ENCODE data around the gene DOCK1.

The DOCK1 gene

GRCh38 chr10:127216274-127216673, 311.0 kb downstream of the DOCK1 start:
- Histone ChIP-seq H3K9me3 (ENCODE audit: insufficient read depth, low read length, severe bottlenecking) (no peaks in the 10 kb centered on the region), H3K4me3 (ENCODE audit: low read depth in 1 of 2, low read length in 2 of 2) (no peak overlapping the region), H3K9ac (ENCODE audit: low read depth, low read length) (no peak overlapping the region), H3K4me2 (ENCODE audit: insufficient read depth, low read length) (no peak overlapping the region), H4K20me1 (ENCODE audit: insufficient read depth, low read length) (no peaks in the 10 kb centered on the region), H3K4me1 (ENCODE audit: insufficient read depth, low read length) (no peaks in the 10 kb centered on the region), H3K36me3 (ENCODE audit: insufficient read depth, low read length) (no peaks in the 10 kb centered on the region), H3K27me3 (ENCODE audit: insufficient read depth, low read length, poor library complexity) (no peaks in the 10 kb centered on the region), H3K27ac (ENCODE audit: low read length) (no peak overlapping the region), H3K79me2 (ENCODE audit: insufficient read depth, low read length) (no peaks in the 10 kb centered on the region), H2AFZ (ENCODE audit: low read depth, low read length) (no peak overlapping the region)
- TF ChIP-seq, protein P1, sequence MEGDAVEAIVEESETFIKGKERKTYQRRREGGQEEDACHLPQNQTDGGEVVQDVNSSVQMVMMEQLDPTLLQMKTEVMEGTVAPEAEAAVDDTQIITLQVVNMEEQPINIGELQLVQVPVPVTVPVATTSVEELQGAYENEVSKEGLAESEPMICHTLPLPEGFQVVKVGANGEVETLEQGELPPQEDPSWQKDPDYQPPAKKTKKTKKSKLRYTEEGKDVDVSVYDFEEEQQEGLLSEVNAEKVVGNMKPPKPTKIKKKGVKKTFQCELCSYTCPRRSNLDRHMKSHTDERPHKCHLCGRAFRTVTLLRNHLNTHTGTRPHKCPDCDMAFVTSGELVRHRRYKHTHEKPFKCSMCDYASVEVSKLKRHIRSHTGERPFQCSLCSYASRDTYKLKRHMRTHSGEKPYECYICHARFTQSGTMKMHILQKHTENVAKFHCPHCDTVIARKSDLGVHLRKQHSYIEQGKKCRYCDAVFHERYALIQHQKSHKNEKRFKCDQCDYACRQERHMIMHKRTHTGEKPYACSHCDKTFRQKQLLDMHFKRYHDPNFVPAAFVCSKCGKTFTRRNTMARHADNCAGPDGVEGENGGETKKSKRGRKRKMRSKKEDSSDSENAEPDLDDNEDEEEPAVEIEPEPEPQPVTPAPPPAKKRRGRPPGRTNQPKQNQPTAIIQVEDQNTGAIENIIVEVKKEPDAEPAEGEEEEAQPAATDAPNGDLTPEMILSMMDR (IDR thresholded peaks at IDR 0.05; ENCODE audit: borderline replicate concordance, extremely low read depth, low read length, poor library complexity, severe bottlenecking) = no peak
- TF ChIP-seq EZH2 (IDR thresholded peaks at IDR 0.05; ENCODE audit: borderline replicate concordance, low read depth, low read length, severe bottlenecking) = no peak
- ATAC-seq (ENCODE audit: insufficient read depth, low read depth) = no peak
- DNase-seq = no peak

GRCh38 chr10:127216786-127217185, 311.6 kb downstream of the DOCK1 start:
- Histone ChIP-seq H3K4me3 (ENCODE audit: low read depth in 1 of 2, low read length in 2 of 2) (no peak overlapping the region), H3K4me1 (ENCODE audit: insufficient read depth, low read length) (no peaks in the 10 kb centered on the region), H3K79me2 (ENCODE audit: insufficient read depth, low read length) (no peaks in the 10 kb centered on the region), H3K36me3 (ENCODE audit: insufficient read depth, low read length) (no peaks in the 10 kb centered on the region), H4K20me1 (ENCODE audit: insufficient read depth, low read length) (no peaks in the 10 kb centered on the region), H3K9ac (ENCODE audit: low read depth, low read length) (no peak overlapping the region), H3K9me3 (ENCODE audit: insufficient read depth, low read length, severe bottlenecking) (no peaks in the 10 kb centered on the region), H3K4me2 (ENCODE audit: insufficient read depth, low read length) (no peak overlapping the region), H3K27ac (ENCODE audit: low read length) (no peak overlapping the region), H3K27me3 (ENCODE audit: insufficient read depth, low read length, poor library complexity) (no peaks in the 10 kb centered on the region), H2AFZ (ENCODE audit: low read depth, low read length) (no peak overlapping the region)
- DNase-seq (no peak), ATAC-seq (ENCODE audit: insufficient read depth, low read depth) (no peak)
- TF ChIP-seq, protein P1 (IDR thresholded peaks at IDR 0.05; ENCODE audit: borderline replicate concordance, extremely low read depth, low read length, poor library complexity, severe bottlenecking) = no peak
- no peak for TF ChIP-seq EZH2 (IDR thresholded peaks at IDR 0.05; ENCODE audit: borderline replicate concordance, low read depth, low read length, severe bottlenecking)

- Histone ChIP-seq H3K4me1 (ENCODE audit: insufficient read depth, low read length) (no peaks in the 10 kb centered on the region), H3K9me3 (ENCODE audit: insufficient read depth, low read length, severe bottlenecking) (no peaks in the 10 kb centered on the region), H3K36me3 (ENCODE audit: insufficient read depth, low read length) (no peaks in the 10 kb centered on the region), H3K79me2 (ENCODE audit: insufficient read depth, low read length) (no peaks in the 10 kb centered on the region), H3K27me3 (ENCODE audit: insufficient read depth, low read length, poor library complexity) (no peaks in the 10 kb centered on the region), H3K27ac (ENCODE audit: low read length) (no peak overlapping the region), H2AFZ (ENCODE audit: low read depth, low read length) (no peak overlapping the region), H3K4me2 (ENCODE audit: insufficient read depth, low read length) (no peak overlapping the region), H3K4me3 (ENCODE audit: low read depth in 1 of 2, low read length in 2 of 2) (no peak overlapping the region), H4K20me1 (ENCODE audit: insufficient read depth, low read length) (no peaks in the 10 kb centered on the region), H3K9ac (ENCODE audit: low read depth, low read length) (no peak overlapping the region)
- no peak for TF ChIP-seq EZH2 (IDR thresholded peaks at IDR 0.05; ENCODE audit: borderline replicate concordance, low read depth, low read length, severe bottlenecking)
- TF ChIP-seq, protein P1 (IDR thresholded peaks at IDR 0.05; ENCODE audit: borderline replicate concordance, extremely low read depth, low read length, poor library complexity, severe bottlenecking) = no peak
- ATAC-seq (ENCODE audit: insufficient read depth, low read depth) = no peak
- DNase-seq = no peak
Measured at GRCh38 chr10:127218658-127219057, 313.4 kb downstream of the DOCK1 start.

DNA sequence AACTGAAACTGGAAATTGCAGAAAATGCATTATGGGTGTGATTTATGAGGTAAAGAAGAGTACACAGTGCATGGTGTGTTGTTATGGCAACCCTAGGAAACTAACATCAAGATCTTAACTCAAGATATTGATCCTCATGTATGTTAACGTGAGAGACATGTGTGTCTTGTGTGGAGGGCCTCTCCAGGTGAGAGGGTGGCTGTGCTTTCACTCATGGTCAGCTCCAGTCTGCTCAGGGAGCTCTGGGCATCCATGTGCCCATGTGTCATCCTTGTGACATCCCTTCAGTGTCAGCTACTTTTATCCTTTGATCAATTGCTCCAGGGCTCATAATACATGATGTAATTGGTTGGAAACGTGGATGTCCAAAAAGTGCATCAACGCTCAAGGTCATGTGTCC, 316.1 kb downstream of the DOCK1 start:
- no peaks in the 10 kb centered on the region for H3K4me1 ChIP-seq (ENCODE audit: insufficient read depth, low read length)
- TF ChIP-seq, protein P1 (IDR thresholded peaks at IDR 0.05; ENCODE audit: borderline replicate concordance, extremely low read depth, low read length, poor library complexity, severe bottlenecking) = no peak
- no peak for TF ChIP-seq EZH2 (IDR thresholded peaks at IDR 0.05; ENCODE audit: borderline replicate concordance, low read depth, low read length, severe bottlenecking)
- no peak overlapping the region for H3K27ac ChIP-seq (ENCODE audit: low read length)
- H3K27me3 ChIP-seq (ENCODE audit: insufficient read depth, low read length, poor library complexity) = no peaks in the 10 kb centered on the region
- DNase-seq (no peak), ATAC-seq (ENCODE audit: insufficient read depth, low read depth) (no peak)
- H3K9ac ChIP-seq (ENCODE audit: low read depth, low read length) = no peak overlapping the region
- no peaks in the 10 kb centered on the region for H4K20me1 ChIP-seq (ENCODE audit: insufficient read depth, low read length)
- H3K79me2 ChIP-seq (ENCODE audit: insufficient read depth, low read length) = no peaks in the 10 kb centered on the region
- H3K36me3 ChIP-seq (ENCODE audit: insufficient read depth, low read length) = no peaks in the 10 kb centered on the region
- no peak overlapping the region for H3K4me3 ChIP-seq (ENCODE audit: low read depth in 1 of 2, low read length in 2 of 2)
- no peak overlapping the region for H3K4me2 ChIP-seq (ENCODE audit: insufficient read depth, low read length)
- no peaks in the 10 kb centered on the region for H3K9me3 ChIP-seq (ENCODE audit: insufficient read depth, low read length, severe bottlenecking)
- H2AFZ ChIP-seq (ENCODE audit: low read depth, low read length) = no peak overlapping the region

Measured in DND-41 (cell line).